CD4-positive, alpha-beta memory T cell (primary cell): ENCODE data around the gene GARNL3. TPM values are rescaled to one million over a fixed set of nuclear protein-coding genes. Genes with fewer than 3 reads are reported as not detected.

Experiments
- CTCF ChIA-PET: fragments of 350-600 bp; sonication (Branson Sonifier 250); formaldehyde crosslinking; loops from one replicate; lab custom pipeline; 2021; ENCODE audit warnings: inconsistent platforms; ENCODE audit not compliant: partially characterized antibody; lab: Charles Lee
- POLR2A ChIA-PET: fragments of 350-600 bp; sonication (Branson Sonifier 250); formaldehyde crosslinking; loops from one replicate; lab custom pipeline; 2021; ENCODE audit not compliant: partially characterized antibody; lab: Charles Lee
- DNase-seq, 5 donors: peaks; one replicate each; pipeline versions ENCODE4 v3.0.0 to v3.0.0-alpha.2; 2020 to 2022; ENCODE audit warnings: mixed read lengths in 1 of 5
- H3K27ac ChIP-seq: one replicate; pipeline ENCODE4 v1.7.0; 2013; ENCODE audit warnings: low read depth, low read length
- H3K27me3 ChIP-seq: 2 replicates; pipeline ENCODE4 v1.7.0; 2013; ENCODE audit warnings: mild to moderate bottlenecking, low read length, moderate library complexity; ENCODE audit not compliant: insufficient read depth
- H3K36me3 ChIP-seq: 2 replicates; pipeline ENCODE4 v1.7.0; 2013; ENCODE audit warnings: mild to moderate bottlenecking, low read length, moderate library complexity; ENCODE audit not compliant: insufficient read depth
- H3K4me1 ChIP-seq: 2 replicates; pipeline ENCODE4 v1.7.0; 2013; ENCODE audit warnings: mild to moderate bottlenecking, low read length, moderate library complexity; ENCODE audit not compliant: insufficient read depth
- H3K4me3 ChIP-seq, 2 donors: one replicate each; pipeline ENCODE4 v1.7.0; 2013; ENCODE audit warnings: low read length in 2 of 2, mild to moderate bottlenecking in 1 of 2
- H3K9me3 ChIP-seq, 2 donors: one replicate each; pipeline ENCODE4 v1.7.0; 2013; ENCODE audit warnings: low read length in 2 of 2, control low read depth in 1 of 2; ENCODE audit not compliant: control insufficient read depth in 1 of 2
- H3K27ac Mint-ChIP-seq, 7 donors: one replicate each; pipeline ENCODE4 v1.8.0; 2020 to 2021; ENCODE audit warnings: mixed read lengths in 7 of 7, mild to moderate bottlenecking in 6 of 7, inconsistent platforms in 3 of 7, moderate library complexity in 3 of 7
- H3K27me3 Mint-ChIP-seq, 2 donors: one replicate each; pipeline ENCODE4 v1.8.0; 2020 to 2021; ENCODE audit warnings: mixed read lengths in 2 of 2
- H3K36me3 Mint-ChIP-seq, 2 donors: one replicate each; pipeline ENCODE4 v1.8.0; 2020 to 2021; ENCODE audit warnings: mixed read lengths in 2 of 2, inconsistent platforms in 1 of 2, mild to moderate bottlenecking in 1 of 2
- H3K4me1 Mint-ChIP-seq, 4 donors: one replicate each; pipeline ENCODE4 v1.8.0; 2020 to 2021; ENCODE audit warnings: mixed read lengths in 4 of 4, mild to moderate bottlenecking in 1 of 4
- H3K4me3 Mint-ChIP-seq, 8 donors: one replicate each; pipeline ENCODE4 v1.8.0; 2020 to 2021; ENCODE audit warnings: mixed read lengths in 8 of 8, mild to moderate bottlenecking in 7 of 8, moderate library complexity in 6 of 8, inconsistent platforms in 3 of 8
- H3K9me3 Mint-ChIP-seq, 8 donors: one replicate each; pipeline ENCODE4 v1.8.0; 2020 to 2021; ENCODE audit warnings: mixed read lengths in 8 of 8, mild to moderate bottlenecking in 5 of 8, inconsistent platforms in 3 of 8, moderate library complexity in 1 of 8
- intact Hi-C: fragments of 100-400 bp; cut with micrococcal nuclease; formaldehyde crosslinking; loops from one replicate; pipeline ENCODE4 v1.15.1; 2023
- polyA plus RNA-seq, 2 donors: library from polyadenylated mRNA; unstranded; fragments of 300-500 nt; fragmentation: Illumina TruSeq; gene quantifications; one replicate each; pipeline ENCODE4 v1.2.3, GENCODE V29; 2021
- total RNA-seq, 2 experiments: library from RNA; stranded (reverse); gene quantifications; one replicate each; pipeline ENCODE4 v1.2.3, GENCODE V29; 2021

GARNL3 gene
- total and polyA plus RNA-seq, 4 experiments from 2014 or later = 0.41 to 6.6 (median 5.9) TPM; not detected in 1

DNA sequence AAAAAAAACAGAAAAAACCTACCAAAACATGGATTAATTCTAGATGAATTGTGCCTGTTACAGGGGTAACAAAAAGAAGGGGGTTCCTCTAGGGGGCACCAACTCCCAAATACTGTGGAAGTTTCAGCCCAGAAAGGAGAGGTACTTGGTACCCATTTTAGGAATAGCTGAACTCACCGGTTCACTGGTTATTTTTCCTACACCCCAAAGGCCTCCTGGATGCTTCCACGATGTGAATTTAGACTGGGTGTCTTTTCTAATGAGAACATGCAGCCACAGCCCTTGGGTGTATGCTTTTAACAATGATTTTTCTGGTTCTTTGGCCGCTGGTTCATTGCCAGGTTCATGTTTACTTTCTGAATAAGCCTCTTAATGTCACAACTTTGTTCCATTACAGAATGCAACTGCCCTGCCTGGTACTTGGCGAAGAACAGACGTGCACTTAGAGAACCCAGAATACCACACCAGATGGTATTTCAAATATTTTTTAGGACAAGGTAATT is 46.7 kb downstream of the GARNL3 start:
- Histone ChIP-seq H3K27ac (no peak overlapping the region), H3K4me1 (no peaks in the 10 kb centered on the region), H3K4me3 (no peak overlapping the region), H3K27me3 (no peaks in the 10 kb centered on the region), H3K9me3 (no peaks in the 10 kb centered on the region), H3K36me3 (no peaks in the 10 kb centered on the region)
- DNase-seq = peak in 4 of 5 donors; percentile 13 to 22 (median 18)
- no peak overlapping the region for H3K4me3 Mint-ChIP-seq
- peaks cover 0 to 2% (median 0%) of the 10 kb centered on the region in 8 donors for H3K9me3 Mint-ChIP-seq
- CTCF ChIA-PET = interaction anchor here (0.7 to 1.7 kb wide), 4 partner anchors 15 to 139 kb away, joined by 3 to 6 read pairs (median 4); partner anchors contain the start of gene SLC2A8
- intact Hi-C loops = loop anchor here (2.0 kb wide), 1 partner anchor 140 kb away; the partner anchor contains the start of genes LRSAM1 and RPL12
- H3K27me3 Mint-ChIP-seq = peaks cover 2 to 7% of the 10 kb centered on the region in 2 donors
- POLR2A ChIA-PET = interaction anchor here (1.7 kb wide), 1 partner anchor 140 kb away, joined by 12 read pairs; the partner anchor contains the start of genes LRSAM1 and RPL12
- no peak overlapping the region for H3K27ac Mint-ChIP-seq
- H3K4me1 Mint-ChIP-seq = no peaks in the 10 kb centered on the region
- H3K36me3 Mint-ChIP-seq = no peaks in the 10 kb centered on the region

- Mint-ChIP-seq H3K4me1 (no peaks in the 10 kb centered on the region), H3K9me3 (no peaks in the 10 kb centered on the region), H3K36me3 (no peaks in the 10 kb centered on the region), H3K27ac (no peak overlapping the region), H3K4me3 (no peak overlapping the region), H3K27me3 (peaks cover 2 to 3% of the 10 kb centered on the region in 2 donors)
- H3K4me3 ChIP-seq = no peak overlapping the region
- no peaks in the 10 kb centered on the region for H3K36me3 ChIP-seq
- ChIA-PET CTCF (no interaction called here), POLR2A (no interaction called here)
- H3K9me3 ChIP-seq = no peaks in the 10 kb centered on the region
- H3K27me3 ChIP-seq = no peaks in the 10 kb centered on the region
- DNase-seq = no peak
- no peaks in the 10 kb centered on the region for H3K4me1 ChIP-seq
- intact Hi-C loops = no loop called here
- H3K27ac ChIP-seq = no peak overlapping the region
Measured at GRCh38 chr9:127313042-127313560, 48.5 kb downstream of the GARNL3 start.

- CTCF ChIA-PET = no interaction called here
- Histone ChIP-seq H3K4me1 (no peaks in the 10 kb centered on the region), H3K27me3 (no peaks in the 10 kb centered on the region), H3K27ac (no peak overlapping the region), H3K4me3 (no peak overlapping the region), H3K36me3 (no peaks in the 10 kb centered on the region), H3K9me3 (no peaks in the 10 kb centered on the region)
- intact Hi-C loops = no loop called here
- no peak overlapping the region for H3K27ac Mint-ChIP-seq
- H3K4me3 Mint-ChIP-seq = no peak overlapping the region
- DNase-seq = no peak
- H3K27me3 Mint-ChIP-seq = no peaks in the 10 kb centered on the region
- H3K9me3 Mint-ChIP-seq = no peaks in the 10 kb centered on the region
- POLR2A ChIA-PET = no interaction called here
- H3K4me1 Mint-ChIP-seq = no peaks in the 10 kb centered on the region
- H3K36me3 Mint-ChIP-seq = no peaks in the 10 kb centered on the region
Measured at GRCh38 chr9:127314911-127315310, 50.3 kb downstream of the GARNL3 start.

- Histone ChIP-seq H3K27ac (no peak overlapping the region), H3K36me3 (no peaks in the 10 kb centered on the region), H3K4me3 (no peak overlapping the region), H3K27me3 (no peaks in the 10 kb centered on the region), H3K9me3 (no peaks in the 10 kb centered on the region), H3K4me1 (no peaks in the 10 kb centered on the region)
- H3K36me3 Mint-ChIP-seq = no peaks in the 10 kb centered on the region
- H3K9me3 Mint-ChIP-seq = no peaks in the 10 kb centered on the region
- no peak overlapping the region for H3K27ac Mint-ChIP-seq
- H3K27me3 Mint-ChIP-seq = peaks cover 0 to 2% of the 10 kb centered on the region in 2 donors
- CTCF ChIA-PET = no interaction called here
- no peak for DNase-seq
- no peaks in the 10 kb centered on the region for H3K4me1 Mint-ChIP-seq
- intact Hi-C loops = no loop called here
- POLR2A ChIA-PET = no interaction called here
- H3K4me3 Mint-ChIP-seq = no peak overlapping the region
Measured at GRCh38 chr9:127316586-127317323, 52.2 kb downstream of the GARNL3 start.

- H3K27ac ChIP-seq = no peak overlapping the region
- H3K36me3 ChIP-seq = no peaks in the 10 kb centered on the region
- POLR2A ChIA-PET = no interaction called here
- no peaks in the 10 kb centered on the region for H3K4me1 Mint-ChIP-seq
- H3K9me3 Mint-ChIP-seq = no peaks in the 10 kb centered on the region
- H3K36me3 Mint-ChIP-seq = no peaks in the 10 kb centered on the region
- no peaks in the 10 kb centered on the region for H3K9me3 ChIP-seq
- H3K27me3 Mint-ChIP-seq = peaks cover 0 to 2% of the 10 kb centered on the region in 2 donors
- intact Hi-C loops = no loop called here
- H3K27ac Mint-ChIP-seq = no peak overlapping the region
- no peak overlapping the region for H3K4me3 ChIP-seq
- H3K4me3 Mint-ChIP-seq = no peak overlapping the region
- CTCF ChIA-PET = no interaction called here
- no peaks in the 10 kb centered on the region for H3K4me1 ChIP-seq
- H3K27me3 ChIP-seq = no peaks in the 10 kb centered on the region
- DNase-seq = no peak
Measured at GRCh38 chr9:127318651-127319167, 54.1 kb downstream of the GARNL3 start.

- H3K27me3 Mint-ChIP-seq = peaks cover 0 to 2% of the 10 kb centered on the region in 2 donors
- H3K4me3 Mint-ChIP-seq = no peak overlapping the region
- no peaks in the 10 kb centered on the region for H3K9me3 ChIP-seq
- no peak for DNase-seq
- no peak overlapping the region for H3K27ac ChIP-seq
- no peak overlapping the region for H3K27ac Mint-ChIP-seq
- no peaks in the 10 kb centered on the region for H3K36me3 Mint-ChIP-seq
- H3K36me3 ChIP-seq = no peaks in the 10 kb centered on the region
- H3K4me1 ChIP-seq = no peaks in the 10 kb centered on the region
- no peaks in the 10 kb centered on the region for H3K27me3 ChIP-seq
- CTCF ChIA-PET = interaction anchor here (1.2 kb wide), 1 partner anchor 11 kb away, joined by 3 read pairs; no protein-coding TSS in a partner anchor
- no peaks in the 10 kb centered on the region for H3K9me3 Mint-ChIP-seq
- POLR2A ChIA-PET = no interaction called here
- H3K4me1 Mint-ChIP-seq = no peaks in the 10 kb centered on the region
- no peak overlapping the region for H3K4me3 ChIP-seq
- intact Hi-C loops = no loop called here
Measured at GRCh38 chr9:127319366-127320114, 55.0 kb downstream of the GARNL3 start.

DNA sequence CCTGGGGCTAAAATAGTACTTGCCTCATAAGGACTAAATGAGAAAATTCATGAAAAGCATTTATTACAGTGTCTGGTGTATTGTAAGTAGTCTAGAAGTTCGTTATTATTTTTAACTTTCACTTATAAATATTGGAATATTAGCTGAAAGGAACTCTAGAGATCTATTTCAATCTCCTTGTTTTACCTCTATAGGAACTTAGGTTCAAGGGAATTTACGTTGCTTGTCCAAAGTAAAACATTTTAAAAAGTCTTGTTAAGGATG is 55.5 kb downstream of the GARNL3 start:
- ChIA-PET CTCF (interaction anchor here (1.2 kb wide), 1 partner anchor 11 kb away, joined by 3 read pairs; no protein-coding TSS in a partner anchor), POLR2A (no interaction called here)
- Histone ChIP-seq H3K9me3 (no peaks in the 10 kb centered on the region), H3K4me3 (no peak overlapping the region), H3K27me3 (no peaks in the 10 kb centered on the region), H3K27ac (no peak overlapping the region), H3K4me1 (no peaks in the 10 kb centered on the region), H3K36me3 (no peaks in the 10 kb centered on the region)
- H3K27ac Mint-ChIP-seq = no peak overlapping the region
- H3K27me3 Mint-ChIP-seq = peaks cover 0 to 3% of the 10 kb centered on the region in 2 donors
- intact Hi-C loops = no loop called here
- H3K4me1 Mint-ChIP-seq = no peaks in the 10 kb centered on the region
- no peak for DNase-seq
- H3K4me3 Mint-ChIP-seq = no peak overlapping the region
- no peaks in the 10 kb centered on the region for H3K36me3 Mint-ChIP-seq
- no peaks in the 10 kb centered on the region for H3K9me3 Mint-ChIP-seq
